IMR-90 (cell line): ENCODE data around the gene ATXN7L3. TPM values are rescaled to one million over a fixed set of nuclear protein-coding genes. Genes with fewer than 3 reads are reported as not detected.

ENCODE experiments used
- ATAC-seq: fragments of 200-7000 bp; cut with Tn5 transposase; 2 replicates; pipeline ENCODE4 v1.9.1; 2020; ENCODE audit warnings: low read depth, mild to moderate bottlenecking, moderate library complexity
- BruUV-seq: library from RNA; stranded (reverse); fragments of 400-500 nt; replicated peaks from 2 replicates; lab custom pipeline; 2021; lab: Mats Ljungman, UMichigan
- CTCF ChIA-PET: fragments of 300-600 bp; formaldehyde crosslinking; extraction: SDS; loops from one replicate; lab custom pipeline; 2021; ENCODE audit warnings: antibody characterized with exemption; lab: Yijun Ruan, JAX
- POLR2A ChIA-PET: fragments of 300-600 bp; sonication (Branson Sonifier 250); formaldehyde crosslinking; loops from one replicate; lab custom pipeline; 2022; ENCODE audit warnings: antibody characterized with exemption; ENCODE audit not compliant: unreplicated experiment; lab: Charles Lee
- DNase-seq: peaks from one replicate; pipeline ENCODE4 v3.0.0; 2013
- H2AFZ ChIP-seq: replicated peaks from 2 replicates; pipeline ENCODE3; 2013; ENCODE audit warnings: low read length, mild to moderate bottlenecking; ENCODE audit not compliant: poor library complexity
- H2AK5ac ChIP-seq: 2 replicates; pipeline ENCODE4 v1.6.1; 2013; ENCODE audit warnings: low read depth, low read length, inconsistent platforms
- H2AK9ac ChIP-seq: replicated peaks from 2 replicates; pipeline ENCODE3; 2013; ENCODE audit warnings: mild to moderate bottlenecking, low read depth, low read length, moderate library complexity; ENCODE audit not compliant: poor library complexity
- H2BK120ac ChIP-seq: 2 replicates; pipeline ENCODE4 v1.6.1; 2013; ENCODE audit warnings: low read depth, low read length, inconsistent platforms
- H2BK15ac ChIP-seq: 3 replicates; pipeline ENCODE4 v1.6.1; 2013; ENCODE audit warnings: low read depth, low read length, inconsistent platforms
- H2BK20ac ChIP-seq: 2 replicates; pipeline ENCODE4 v1.6.1; 2013; ENCODE audit warnings: low read depth, mild to moderate bottlenecking, inconsistent platforms, low read length, moderate library complexity
- H2BK5ac ChIP-seq: 2 replicates; pipeline ENCODE4 v1.6.1; 2013; ENCODE audit warnings: mild to moderate bottlenecking, low read depth, low read length, inconsistent platforms; ENCODE audit not compliant: poor library complexity, severe bottlenecking
- H3K14ac ChIP-seq: replicated peaks from 2 replicates; pipeline ENCODE4 v1.6.1; 2013; ENCODE audit warnings: low read depth, low read length, inconsistent platforms
- H3K18ac ChIP-seq: 2 replicates; pipeline ENCODE4 v1.6.1; 2013; ENCODE audit warnings: low read depth, low read length, control low read depth
- H3K23ac ChIP-seq: 2 replicates; pipeline ENCODE4 v1.6.1; 2013; ENCODE audit warnings: low read depth, low read length, inconsistent platforms
- H3K27ac ChIP-seq: 2 replicates; pipeline ENCODE4 v1.5.1; 2013; ENCODE audit warnings: mild to moderate bottlenecking, control low read depth, low read length; ENCODE audit not compliant: insufficient read depth
- H3K27me3 ChIP-seq: 2 replicates; pipeline ENCODE4 v1.6.1; 2013; ENCODE audit warnings: low read length; ENCODE audit not compliant: control insufficient read depth, insufficient read depth
- H3K36me3 ChIP-seq: 2 replicates; pipeline ENCODE4 v1.6.1; 2013; ENCODE audit warnings: low read length, mixed read lengths; ENCODE audit not compliant: control insufficient read depth, insufficient read depth
- H3K4ac ChIP-seq: 2 replicates; pipeline ENCODE4 v1.6.1; 2013; ENCODE audit warnings: low read depth, low read length, inconsistent platforms
- H3K4me1 ChIP-seq: 2 replicates; pipeline ENCODE4 v1.6.1; 2013; ENCODE audit warnings: low read length, mixed read lengths; ENCODE audit not compliant: control insufficient read depth, insufficient read depth
- H3K4me2 ChIP-seq: 2 replicates; pipeline ENCODE4 v1.6.1; 2013; ENCODE audit warnings: low read depth, mild to moderate bottlenecking, control low read depth, low read length, moderate library complexity
- H3K4me3 ChIP-seq: 2 replicates; pipeline ENCODE4 v1.5.1; 2013; ENCODE audit warnings: low read depth, mild to moderate bottlenecking, control low read depth, low read length, moderate library complexity; ENCODE audit not compliant: insufficient read depth
- H3K56ac ChIP-seq: 2 replicates; pipeline ENCODE4 v1.6.1; 2013; ENCODE audit warnings: low read length, inconsistent platforms; ENCODE audit not compliant: insufficient read depth; ENCODE audit errors: extremely low read depth
- H3K79me1 ChIP-seq, 2 experiments: 2 replicates each; pipeline ENCODE4 v1.6.1; 2013; ENCODE audit warnings: low read length in 2 of 2, inconsistent platforms in 1 of 2, low read depth in 1 of 2
- H3K9ac ChIP-seq: 2 replicates; pipeline ENCODE4 v1.6.1; 2013; ENCODE audit warnings: low read depth, low read length, control low read depth
- H3K9me1 ChIP-seq: 2 replicates; pipeline ENCODE4 v1.6.1; 2013; ENCODE audit warnings: low read length, inconsistent platforms; ENCODE audit not compliant: insufficient read depth
- H3K9me3 ChIP-seq: 2 replicates; pipeline ENCODE4 v1.6.1; 2013; ENCODE audit warnings: low read length; ENCODE audit not compliant: control insufficient read depth, insufficient read depth
- H4K20me1 ChIP-seq: 2 replicates; pipeline ENCODE4 v1.6.1; 2013; ENCODE audit warnings: low read length, inconsistent platforms; ENCODE audit not compliant: insufficient read depth
- H4K5ac ChIP-seq: 2 replicates; pipeline ENCODE4 v1.6.1; 2013; ENCODE audit warnings: mild to moderate bottlenecking, low read depth, low read length, control low read depth
- H4K8ac ChIP-seq, 2 experiments: 2 replicates each; pipeline ENCODE4 v1.6.1; 2013; ENCODE audit warnings: low read depth in 2 of 2, low read length in 2 of 2, control low read depth in 1 of 2, inconsistent platforms in 1 of 2
- H4K91ac ChIP-seq: 2 replicates; pipeline ENCODE4 v1.6.1; 2013; ENCODE audit warnings: low read depth, low read length, inconsistent platforms; ENCODE audit not compliant: insufficient read depth
- BHLHE40 ChIP-seq: fragments of 150-350 bp; IDR thresholded peaks from 2 replicates; pipeline ENCODE4 v1.6.1; 2016; ENCODE audit warnings: mild to moderate bottlenecking, low read depth, low read length
- CEBPB ChIP-seq: IDR thresholded peaks from 2 replicates; pipeline ENCODE4 v1.6.1; 2012; ENCODE audit warnings: low read depth, low read length, improper control_type of control experiment
- FOS ChIP-seq: fragments of 150-350 bp; IDR thresholded peaks from 2 replicates; pipeline ENCODE4 v1.6.1; 2016; ENCODE audit warnings: low read depth, low read length
- MAFK ChIP-seq: IDR thresholded peaks from 2 replicates; pipeline ENCODE4 v1.6.1; 2012; ENCODE audit warnings: low read depth, low read length, improper control_type of control experiment
- NFE2L2 ChIP-seq: fragments of 150-350 bp; IDR thresholded peaks from 2 replicates; pipeline ENCODE4 v1.6.1; 2016; ENCODE audit warnings: low read depth, mild to moderate bottlenecking, low read length
- POLR2A ChIP-seq: IDR thresholded peaks from 2 replicates; pipeline ENCODE4 v1.6.1; 2012; ENCODE audit warnings: mild to moderate bottlenecking, low read depth, low read length
- RAD21 ChIP-seq: IDR thresholded peaks from 2 replicates; pipeline ENCODE4 v1.6.1; 2012; ENCODE audit warnings: low read length, improper control_type of control experiment
- RCOR1 ChIP-seq: IDR thresholded peaks from 2 replicates; pipeline ENCODE4 v1.6.1; 2012; ENCODE audit warnings: mild to moderate bottlenecking, low read length, improper control_type of control experiment; ENCODE audit not compliant: insufficient replicate concordance
- RFX5 ChIP-seq: IDR thresholded peaks from 2 replicates; pipeline ENCODE4 v1.8.0; 2012; ENCODE audit warnings: low read depth, mild to moderate bottlenecking, low read length, moderate library complexity
- SMC3 ChIP-seq: fragments of 150-350 bp; IDR thresholded peaks from 2 replicates; pipeline ENCODE4 v1.6.1; 2016; ENCODE audit warnings: low read depth, mild to moderate bottlenecking, antibody characterized with exemption, low read length, moderate library complexity
- USF2 ChIP-seq: fragments of 150-350 bp; IDR thresholded peaks from 2 replicates; pipeline ENCODE4 v1.6.1; 2017; ENCODE audit warnings: mild to moderate bottlenecking, antibody characterized with exemption, low read length, low read depth
- WGBS, 2 experiments: methylation state at CpG; one replicate each; pipeline versions ENCODE4 v1.1.5 to v1.1.7; 2013; ENCODE audit warnings: missing lambda C conversion rate in 2 of 2; ENCODE audit not compliant: insufficient read length in 1 of 2; ENCODE audit errors: extremely low coverage in 2 of 2; 5-methylcytosine and 5-hydroxymethylcytosine counted together
- dilution Hi-C: fragments of 300-500 bp; cut with HindIII; formaldehyde crosslinking; loops from one replicate; pipeline ENCODE4 v1.14.3; 2018; ENCODE audit warnings: low sequenced_read_pairs; ENCODE audit not compliant: unreplicated experiment
- in situ Hi-C: fragments of 300-500 bp; cut with MboI; formaldehyde crosslinking; loops from 3 replicates; pipeline ENCODE4 v1.14.3; 2019; ENCODE audit warnings: low sequenced_read_pairs, inconsistent platforms, mixed read lengths
- intact Hi-C: fragments of 100-400 bp; cut with micrococcal nuclease; formaldehyde crosslinking; loops from 2 replicates; pipeline ENCODE4 v1.10.0; 2022
- polyA plus RNA-seq, 3 experiments: library from polyadenylated mRNA; depleted of rRNA; stranded (reverse); fragments of >200 nt; gene quantifications; 2 replicates each; pipeline ENCODE4 v1.2.3, GENCODE V29; 2012; ENCODE audit warnings: low replicate concordance in 1 of 3
- total RNA-seq: library from RNA; depleted of rRNA; stranded (reverse); fragments of >200 nt; gene quantifications from 2 replicates; pipeline ENCODE4 v1.2.3, GENCODE V29; 2012

Gene ATXN7L3
- total and polyA plus RNA-seq, 2 of the 4 experiments (the other 2 are of a cell fraction): 17.2 to 40.9 TPM

DNA sequence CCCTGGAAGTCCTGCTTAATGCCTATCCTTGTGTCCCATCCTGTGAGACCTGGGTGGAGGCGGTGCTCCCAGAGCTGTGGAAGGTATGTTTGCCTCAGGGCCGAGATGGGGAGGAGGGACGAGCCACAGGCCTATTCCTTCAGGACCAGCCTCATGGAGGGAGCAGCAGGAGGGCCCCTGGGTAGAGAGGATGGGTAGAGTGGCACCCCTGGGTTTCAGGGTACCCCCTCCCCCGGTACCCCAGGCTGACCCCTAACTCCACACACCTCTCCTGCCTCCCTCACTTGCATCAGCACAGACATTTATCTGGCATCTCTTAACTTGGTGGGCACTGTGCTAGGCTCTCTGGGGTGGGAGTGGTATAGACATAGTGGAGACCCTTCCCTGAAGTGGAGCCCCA lies 22.0 kb downstream of the ATXN7L3 start:
- DNase-seq (no peak), ATAC-seq (no peak)
- WGBS, 2 experiments: no CpG with 5 or more reads among the region's 4 CpGs
- Histone ChIP-seq H2BK20ac (no peak overlapping the region), H3K79me1 (peaks cover 5 to 23% of the 10 kb centered on the region in 2 experiments), H3K14ac (no peak overlapping the region), H3K9me3 (no peaks in the 10 kb centered on the region), H3K4ac (no peak overlapping the region), H3K9ac (no peak overlapping the region), H4K8ac (no peak overlapping the region), H3K9me1 (no peaks in the 10 kb centered on the region), H2AK5ac (no peak overlapping the region), H3K27me3 (no peaks in the 10 kb centered on the region), H3K23ac (no peak overlapping the region), H4K91ac (no peak overlapping the region), H3K18ac (no peak overlapping the region), H2AK9ac (no peak overlapping the region), H2BK15ac (no peak overlapping the region), H3K56ac (no peak overlapping the region), H3K4me1 (no peaks in the 10 kb centered on the region), H4K5ac (no peak overlapping the region), H3K4me2 (no peak overlapping the region), H3K4me3 (no peak overlapping the region), H4K20me1 (peaks cover 3% of the 10 kb centered on the region), H3K27ac (no peak overlapping the region), H3K36me3 (peaks cover 26% of the 10 kb centered on the region), H2BK5ac (no peak overlapping the region), H2BK120ac (no peak overlapping the region), H2AFZ (no peak overlapping the region)
- in situ Hi-C loops (no loop called here), intact Hi-C loops (no loop called here), dilution Hi-C loops (no loop called here)
- TF ChIP-seq BHLHE40: no peak
- no peak for TF ChIP-seq USF2
- TF ChIP-seq MAFK: no peak
- TF ChIP-seq NFE2L2: no peak
- no peak for TF ChIP-seq FOS
- no peak for TF ChIP-seq SMC3
- no peak for TF ChIP-seq RFX5
- TF ChIP-seq CEBPB: no peak
- TF ChIP-seq RCOR1: no peak
- TF ChIP-seq RAD21: no peak
- no peak for TF ChIP-seq POLR2A
- POLR2A ChIA-PET: no interaction called here
- CTCF ChIA-PET: no interaction called here
- no TSS peak for BruUV-seq
